Stimulated activated CD4-positive, alpha-beta T cell treated with anti-CD3 and anti-CD28 coated beads, Interleukin-4, amount 100 ng/mL, for 1 hour (primary cell): ENCODE measurements around the gene SCAF4.
"Not testable (repeated sequence)": the region's sequence is repeated elsewhere in the genome, so short reads cannot be mapped to it uniquely, and the experiment has no call there.

ENCODE experiments used
- DNase-seq: peaks from one replicate; pipeline ENCODE4 v3.0.0-alpha.2; 2020

Gene SCAF4, protein sequence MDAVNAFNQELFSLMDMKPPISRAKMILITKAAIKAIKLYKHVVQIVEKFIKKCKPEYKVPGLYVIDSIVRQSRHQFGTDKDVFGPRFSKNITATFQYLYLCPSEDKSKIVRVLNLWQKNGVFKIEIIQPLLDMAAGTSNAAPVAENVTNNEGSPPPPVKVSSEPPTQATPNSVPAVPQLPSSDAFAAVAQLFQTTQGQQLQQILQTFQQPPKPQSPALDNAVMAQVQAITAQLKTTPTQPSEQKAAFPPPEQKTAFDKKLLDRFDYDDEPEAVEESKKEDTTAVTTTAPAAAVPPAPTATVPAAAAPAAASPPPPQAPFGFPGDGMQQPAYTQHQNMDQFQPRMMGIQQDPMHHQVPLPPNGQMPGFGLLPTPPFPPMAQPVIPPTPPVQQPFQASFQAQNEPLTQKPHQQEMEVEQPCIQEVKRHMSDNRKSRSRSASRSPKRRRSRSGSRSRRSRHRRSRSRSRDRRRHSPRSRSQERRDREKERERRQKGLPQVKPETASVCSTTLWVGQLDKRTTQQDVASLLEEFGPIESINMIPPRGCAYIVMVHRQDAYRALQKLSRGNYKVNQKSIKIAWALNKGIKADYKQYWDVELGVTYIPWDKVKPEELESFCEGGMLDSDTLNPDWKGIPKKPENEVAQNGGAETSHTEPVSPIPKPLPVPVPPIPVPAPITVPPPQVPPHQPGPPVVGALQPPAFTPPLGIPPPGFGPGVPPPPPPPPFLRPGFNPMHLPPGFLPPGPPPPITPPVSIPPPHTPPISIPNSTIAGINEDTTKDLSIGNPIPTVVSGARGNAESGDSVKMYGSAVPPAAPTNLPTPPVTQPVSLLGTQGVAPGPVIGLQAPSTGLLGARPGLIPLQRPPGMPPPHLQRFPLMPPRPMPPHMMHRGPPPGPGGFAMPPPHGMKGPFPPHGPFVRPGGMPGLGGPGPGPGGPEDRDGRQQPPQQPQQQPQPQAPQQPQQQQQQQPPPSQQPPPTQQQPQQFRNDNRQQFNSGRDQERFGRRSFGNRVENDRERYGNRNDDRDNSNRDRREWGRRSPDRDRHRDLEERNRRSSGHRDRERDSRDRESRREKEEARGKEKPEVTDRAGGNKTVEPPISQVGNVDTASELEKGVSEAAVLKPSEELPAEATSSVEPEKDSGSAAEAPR

GRCh38 chr21:31731857-31732596, at the start of gene SCAF4:
SCAF4 (minus strand) TSS chr21:31732118; CDS start chr21:31731692, 426 bp downstream.
- DNase-seq: peak; percentile 77

DNA sequence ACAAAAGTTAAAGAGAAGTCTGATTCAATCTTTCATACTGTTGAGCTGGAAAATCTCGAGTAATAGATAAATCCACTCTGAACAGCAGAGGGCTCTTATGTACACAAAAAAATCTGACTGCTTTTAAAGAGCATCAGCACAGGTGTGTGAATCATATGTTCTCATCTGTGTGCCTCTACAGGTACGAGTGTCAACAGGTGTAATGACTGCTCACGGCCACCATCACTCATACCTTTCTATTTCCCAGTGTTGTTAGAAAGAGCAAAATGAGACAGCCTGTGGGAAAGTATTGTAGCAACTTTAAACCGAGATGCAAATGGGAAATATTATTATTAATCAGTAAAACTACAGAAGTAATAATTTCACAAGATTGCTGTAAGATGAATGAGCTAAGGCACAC, 49.0 kb upstream of the SCAF4 start:
- no peak for DNase-seq

DNA sequence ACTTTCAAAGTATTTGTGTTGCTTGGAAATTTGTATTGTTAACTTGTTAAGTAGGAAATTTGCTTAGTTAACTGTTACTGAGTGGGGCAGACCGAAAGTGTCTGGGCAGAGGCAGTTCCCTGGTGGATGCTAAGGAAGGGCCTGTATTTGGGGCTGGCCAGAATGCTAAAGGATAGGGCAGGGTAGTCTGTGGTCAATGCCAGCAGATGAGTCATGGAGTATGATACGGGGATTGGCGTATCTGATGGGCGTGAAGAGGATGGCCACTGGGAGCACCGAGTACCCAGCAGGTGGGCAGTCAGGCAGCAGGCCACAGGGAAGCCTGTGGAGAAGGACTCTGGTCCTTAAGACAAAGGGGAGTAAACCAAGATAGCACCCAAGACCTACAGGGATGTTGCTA, 46.6 kb upstream of the SCAF4 start:
- DNase-seq: no peak

DNA sequence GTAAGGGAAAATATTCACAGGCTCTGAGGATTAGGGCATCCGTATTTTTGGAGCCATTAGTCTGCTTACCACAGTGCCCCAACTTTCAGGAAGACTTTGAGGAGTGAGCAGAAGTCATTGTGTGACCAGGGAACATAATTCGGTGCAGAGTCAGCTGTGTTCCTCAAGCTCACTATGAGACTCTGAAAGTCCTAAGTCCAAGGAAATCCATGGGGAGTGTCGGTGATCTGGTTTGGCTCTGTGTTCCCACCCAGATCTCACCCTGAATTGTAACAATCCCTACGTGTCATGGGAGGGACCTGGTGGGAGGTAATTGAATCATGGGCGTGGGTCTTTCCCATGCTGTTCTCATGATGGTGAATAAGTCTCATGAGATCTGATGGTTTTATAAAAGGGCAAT, 45.9 kb upstream of the SCAF4 start:
- DNase-seq: no peak

DNA sequence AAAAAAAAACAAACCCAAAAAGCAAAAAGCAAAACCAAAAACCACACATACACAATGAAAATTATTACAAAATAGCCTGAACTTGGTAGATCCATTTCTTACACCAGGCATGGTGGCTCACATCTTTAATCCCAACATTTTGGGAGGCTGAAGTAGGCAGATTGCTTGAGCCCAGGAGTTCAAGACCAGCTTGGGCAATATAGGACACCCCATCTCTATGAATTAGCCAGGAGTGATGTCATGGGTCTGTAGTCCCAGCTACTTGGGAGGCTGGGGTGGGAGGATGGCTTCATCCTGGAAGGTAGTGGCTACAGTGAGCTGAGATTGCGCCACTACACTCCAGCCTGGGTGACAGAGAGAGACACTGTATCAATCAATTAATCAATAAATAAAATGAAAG, 42.1 kb upstream of the SCAF4 start:
- no peak for DNase-seq

- no peak for DNase-seq
These were observed 41.0 kb upstream of the SCAF4 start for GRCh38 chr21:31772674-31773555.

- DNase-seq: no peak
These were observed 39.8 kb upstream of the SCAF4 start for GRCh38 chr21:31771685-31772084.

DNA sequence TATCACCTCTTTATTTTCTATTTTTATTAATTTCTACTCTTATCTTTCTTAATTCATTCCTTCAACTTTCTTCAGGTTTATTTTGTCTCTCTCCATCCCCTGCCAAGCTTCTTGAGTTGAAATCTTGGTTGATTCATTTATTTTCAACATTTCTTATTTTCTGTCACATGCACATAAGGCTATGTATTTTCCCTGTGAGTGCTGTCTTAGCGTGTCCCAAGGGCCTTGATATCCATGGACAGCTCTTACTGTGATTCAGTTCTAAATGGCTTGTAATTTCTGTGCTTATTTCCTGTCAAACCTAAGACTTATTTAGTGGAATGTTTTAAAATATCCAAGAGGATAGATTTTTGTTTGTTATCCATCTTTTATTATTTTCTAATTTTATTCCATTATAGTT, 36.8 kb upstream of the SCAF4 start:
- no peak for DNase-seq

DNA sequence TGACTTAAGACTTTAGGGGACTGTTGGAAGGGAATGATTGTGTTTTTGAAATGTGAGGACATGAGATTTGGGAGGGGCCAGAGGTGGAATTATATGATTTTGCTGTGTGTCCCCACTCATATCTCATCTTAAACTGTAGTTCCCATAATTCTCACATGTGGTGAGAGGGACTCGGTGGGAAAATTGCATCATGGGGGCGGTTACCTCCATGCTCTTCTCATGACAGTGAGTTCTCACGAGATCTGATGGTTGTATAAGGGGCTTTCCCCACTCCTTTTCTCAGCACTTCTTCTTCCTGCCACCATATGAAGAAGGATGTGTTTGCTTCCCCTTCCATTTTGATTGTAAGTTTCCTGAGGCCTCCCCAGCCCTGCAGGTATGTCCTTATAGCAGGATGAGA, 35.0 kb upstream of the SCAF4 start:
- no peak for DNase-seq

- not testable (repeated sequence) for DNase-seq
These were observed 33.9 kb upstream of the SCAF4 start for GRCh38 chr21:31765850-31766249.

- DNase-seq: no peak
These were observed 29.0 kb upstream of the SCAF4 start for GRCh38 chr21:31760931-31761330.

GRCh38 chr21:31756787-31757186, 24.9 kb upstream of the SCAF4 start:
- no peak for DNase-seq

GRCh38 chr21:31755027-31755426, 23.1 kb upstream of the SCAF4 start:
- no peak for DNase-seq

GRCh38 chr21:31754708-31754960, 22.7 kb upstream of the SCAF4 start:
- DNase-seq: no peak

GRCh38 chr21:31753949-31754707, 22.2 kb upstream of the SCAF4 start:
- DNase-seq: no peak

- no peak for DNase-seq
These were observed 21.0 kb upstream of the SCAF4 start for GRCh38 chr21:31752967-31753366.

- no peak for DNase-seq
These were observed 20.4 kb upstream of the SCAF4 start for GRCh38 chr21:31752352-31752751.

DNA sequence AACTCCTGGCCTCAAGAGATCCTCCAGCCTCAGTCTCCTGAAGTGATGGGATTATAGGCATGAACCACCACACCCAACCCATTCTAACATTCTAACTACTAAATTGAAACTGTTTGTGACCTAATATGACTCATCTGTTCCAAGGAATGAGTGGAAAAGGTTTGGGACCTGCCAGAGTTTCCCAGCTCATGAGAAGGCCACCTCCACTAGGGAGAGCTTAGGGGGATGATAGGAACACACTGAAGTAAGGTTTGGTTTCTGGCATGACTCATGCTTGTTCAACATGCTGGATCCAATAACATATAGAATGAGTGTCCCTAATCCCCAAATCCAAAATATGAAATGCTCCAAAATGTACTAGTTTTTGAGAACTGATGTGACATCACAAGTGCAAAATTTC, 18.9 kb upstream of the SCAF4 start:
- DNase-seq: no peak

DNA sequence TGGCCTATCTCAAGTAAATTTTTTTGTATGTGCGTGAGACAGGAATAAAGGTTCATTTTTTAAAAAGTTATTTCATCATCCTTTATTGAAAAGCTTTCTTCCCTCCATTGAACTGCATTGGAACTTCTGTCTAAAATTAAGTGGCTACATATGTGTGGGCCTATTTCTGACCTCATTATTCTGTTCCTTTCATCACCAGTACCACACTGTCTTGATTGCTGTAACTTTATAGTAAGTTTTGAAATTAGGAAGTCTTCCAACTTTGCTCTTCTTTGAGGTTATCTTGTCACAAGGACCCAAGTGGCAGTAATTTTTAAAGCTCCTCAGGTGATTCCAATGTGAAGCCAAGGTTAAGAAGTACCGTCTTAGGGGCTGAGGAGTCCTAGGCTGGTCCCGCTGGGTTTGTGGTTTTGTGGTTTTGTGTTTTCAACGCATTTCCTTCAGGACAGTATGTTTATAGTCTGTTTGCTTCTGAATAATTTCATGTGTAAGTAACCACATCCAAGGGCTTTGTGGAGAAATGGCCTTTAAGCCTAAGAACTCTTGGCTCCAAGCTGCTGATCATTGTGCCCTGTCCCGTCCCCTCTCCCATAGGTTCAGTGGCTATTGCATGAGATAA, 12.4 kb upstream of the SCAF4 start:
- DNase-seq: no peak

DNA sequence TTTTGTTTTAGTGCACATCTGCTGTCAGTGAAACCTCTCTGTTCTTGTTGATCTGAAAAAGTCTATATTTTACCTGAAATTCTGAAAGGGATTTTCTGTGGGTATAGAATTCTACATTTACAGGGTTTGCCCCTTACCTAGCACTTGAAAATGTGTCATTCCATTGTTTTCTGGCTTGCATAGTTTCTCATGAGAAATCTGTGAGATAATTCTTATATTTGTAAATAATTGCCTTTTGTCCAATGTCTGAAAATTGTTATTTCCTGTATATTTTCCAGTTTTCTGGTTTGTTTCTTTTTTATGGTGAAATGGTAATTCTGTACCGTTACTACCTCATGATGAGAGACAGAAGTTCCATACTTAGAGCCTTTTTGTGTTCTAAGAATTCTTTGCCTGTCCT, 11.8 kb upstream of the SCAF4 start:
- no peak for DNase-seq

DNA sequence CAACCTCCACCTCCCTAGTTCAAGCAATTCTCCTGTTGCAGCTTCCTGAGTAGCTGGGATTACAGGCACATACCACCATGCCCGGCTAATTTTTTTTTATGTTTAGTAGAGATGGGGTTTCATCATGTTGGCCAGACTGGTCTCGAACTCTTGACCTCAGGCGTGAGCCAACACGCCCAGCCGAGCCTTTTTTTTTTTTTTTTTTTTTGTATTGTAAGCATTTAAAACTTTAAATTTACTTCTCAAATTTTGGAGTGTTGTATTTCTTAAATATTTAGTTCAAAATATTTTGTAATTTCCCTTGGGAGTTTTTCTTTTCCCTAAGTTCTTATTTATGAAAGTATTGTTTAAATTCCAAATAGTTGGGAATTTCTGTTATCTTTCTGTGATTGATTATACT, 9.2 kb upstream of the SCAF4 start:
- DNase-seq: no peak
